HepG2 (cell line): ENCODE results near the gene SLC11A1. TPM values are rescaled to one million over a fixed set of nuclear protein-coding genes. Genes with fewer than 3 reads are reported as not detected.

Source experiments
- EZH2 ChIP-seq: conservative IDR thresholded peaks from 2 replicates; pipeline ENCODE4 v1.6.1; 2012; ENCODE audit warnings: mild to moderate bottlenecking, low read depth, low read length, moderate library complexity
- MLX ChIP-seq: IDR thresholded peaks from 2 replicates; pipeline ENCODE4 v1.6.1; 2016
- PBX2 ChIP-seq: IDR thresholded peaks from 2 replicates; pipeline ENCODE4 v1.6.1; 2016; ENCODE audit warnings: control low read depth
- PTBP1 ChIP-seq: fragments of 200-400 bp; formaldehyde crosslinking; IDR thresholded peaks from 2 replicates; pipeline ENCODE4 v1.6.1; 2018; ENCODE audit warnings: low read length, low read depth; ENCODE audit not compliant: poor library complexity, severe bottlenecking
- REXO4 ChIP-seq: sonication (generic); formaldehyde crosslinking; IDR thresholded peaks from 2 replicates; pipeline ENCODE4 v1.8.0; 2022; ENCODE audit warnings: missing genetic modification reagents, mild to moderate bottlenecking, borderline replicate concordance
- SKI ChIP-seq: fragments of 450-650 bp; IDR thresholded peaks from one replicate; pipeline ENCODE4 v1.6.1; 2018; ENCODE audit warnings: mild to moderate bottlenecking; ENCODE audit not compliant: partially characterized antibody
- SKIL ChIP-seq: sonication (generic); formaldehyde crosslinking; IDR thresholded peaks from 2 replicates; pipeline ENCODE4 v1.8.0; 2022; ENCODE audit warnings: missing genetic modification reagents, mild to moderate bottlenecking, moderate library complexity, borderline replicate concordance
- SP1 ChIP-seq, 2 experiments: fragments of 450-650 bp in 1 of 2; sonication (generic) in 1 of 2; formaldehyde crosslinking in 1 of 2; IDR thresholded peaks; 2 replicates each; pipeline versions ENCODE4 v1.4.0 to v1.6.1; 2016 to 2020; ENCODE audit warnings: missing genetic modification reagents in 1 of 2
- SRF ChIP-seq: IDR thresholded peaks from 2 replicates; pipeline ENCODE4 v1.6.1; 2011; ENCODE audit warnings: mild to moderate bottlenecking, low read depth, low read length, moderate library complexity
- ZBTB34 ChIP-seq: sonication (generic); formaldehyde crosslinking; IDR thresholded peaks from 2 replicates; pipeline ENCODE4 v1.8.0; 2022; ENCODE audit warnings: mild to moderate bottlenecking, missing genetic modification reagents
- ZNF282 ChIP-seq: fragments of 450-650 bp; IDR thresholded peaks from 2 replicates; pipeline ENCODE4 v1.6.1; 2018; ENCODE audit not compliant: partially characterized antibody
- ZNF318 ChIP-seq: sonication (generic); formaldehyde crosslinking; IDR thresholded peaks from 2 replicates; pipeline ENCODE4 v1.4.0; 2020; ENCODE audit warnings: mild to moderate bottlenecking, missing genetic modification reagents
- ZNF724P ChIP-seq: sonication (generic); formaldehyde crosslinking; IDR thresholded peaks from 2 replicates; pipeline ENCODE4 v1.8.0; 2022; ENCODE audit warnings: missing genetic modification reagents, borderline replicate concordance
- polyA plus RNA-seq, 8 experiments: library from polyadenylated mRNA; depleted of rRNA in 3 of 8; stranded (reverse) in 7 of 8; unstranded in 1 of 8; fragments of >200 nt; fragmentation: Illumina TruSeq in 4 of 8; extraction: Trizol in 4 of 8; gene quantifications; 2 replicates each; pipeline versions ENCODE4 v1.2.1 to v1.2.3, GENCODE V29; 2011 to 2016; ENCODE audit warnings: low read depth in 4 of 8, missing spikeins in 1 of 8, mixed read lengths in 1 of 8; ENCODE audit not compliant: insufficient read depth in 1 of 8
- total RNA-seq, 5 experiments: library from RNA; depleted of rRNA; stranded (reverse); fragments of >200 nt; fragmentation: Illumina TruSeq; extraction: Trizol; gene quantifications; 2 replicates each; pipeline ENCODE4 v1.2.3, GENCODE V29; 2016; ENCODE audit warnings: low read depth in 1 of 5

SLC11A1 gene
- total and polyA plus RNA-seq, 2 of the 13 experiments (the other 11 are each of a cell fraction or from before 2014, with no cell fraction given), result 0.33 to 2.3 TPM

GRCh38 chr2:218397820-218398436 lies 15.9 kb downstream of the SLC11A1 start (continued):
- TF ChIP-seq ZNF282 (no peak), REXO4 (no peak), ZBTB34 (CRISPR knock-in tag) (peak; percentile 76; the same call in 1 of the 2 replicates), PTBP1 (peak; percentile 91), MLX (CRISPR knock-in tag) (no peak), ZNF724P (CRISPR knock-in tag) (peak; percentile 89; the same call in 1 of the 2 replicates), SKIL (CRISPR knock-in tag) (peak; percentile 89), SRF (peak; percentile 98), ZNF318 (peak; percentile 80; the same call in 1 of the 2 replicates), SP1 (IDR thresholded peaks at IDR 0.05) (no peak), SP1 (CRISPR knock-in tag; IDR thresholded peaks at IDR 0.05) (no peak; the same call in 1 of the 2 replicates), EZH2 (no peak), PBX2 (CRISPR knock-in tag) (no peak), SKI (no peak)
